ENCODE data around the gene IFNK.

The IFNK gene

GRCh38 chr9:27511771-27512170 is 12.3 kb upstream of the IFNK start:
- no peak for DNase-seq (ENCODE audit: low read depth in 2 of 2)

- no peak for DNase-seq (ENCODE audit: low read depth in 2 of 2)
Observed at GRCh38 chr9:27514551-27514950, 9.5 kb upstream of the IFNK start.

GRCh38 chr9:27518006-27518405 is 6.1 kb upstream of the IFNK start:
- DNase-seq (ENCODE audit: low read depth in 2 of 2): no peak

- no peak for DNase-seq (ENCODE audit: low read depth in 2 of 2)
Observed at GRCh38 chr9:27518809-27519208, 5.3 kb upstream of the IFNK start.

- no peak for DNase-seq (ENCODE audit: low read depth in 2 of 2)
Observed at GRCh38 chr9:27519466-27520465, 4.3 kb upstream of the IFNK start.

- no peak for DNase-seq (ENCODE audit: low read depth in 2 of 2)
Observed at GRCh38 chr9:27520986-27521385, 3.1 kb upstream of the IFNK start.

GRCh38 chr9:27523141-27523540 is 949 bp upstream of the IFNK start:
- DNase-seq (ENCODE audit: low read depth in 2 of 2): no peak

GRCh38 chr9:27527702-27528075 is 3.6 kb downstream of the IFNK start:
- DNase-seq (ENCODE audit: low read depth in 2 of 2): no peak

GRCh38 chr9:27528076-27528885 is 4.2 kb downstream of the IFNK start:
- DNase-seq (ENCODE audit: low read depth in 2 of 2): peak in 1 of 2 experiments; percentile 11

- no peak for DNase-seq (ENCODE audit: low read depth in 2 of 2)
Observed at GRCh38 chr9:27528886-27529315, 4.8 kb downstream of the IFNK start.

GRCh38 chr9:27529316-27530278 is 5.5 kb downstream of the IFNK start, which contains the start of gene MOB3B:
MOB3B (minus strand) TSS chr9:27529814; CDS start chr9:27455550, 74,264 bp downstream.
- peak; percentile 37 to 43 for DNase-seq (ENCODE audit: low read depth in 2 of 2)

- DNase-seq (ENCODE audit: low read depth in 2 of 2): no peak
Observed at GRCh38 chr9:27530915-27531755, 7.0 kb downstream of the IFNK start.

GRCh38 chr9:27532046-27532445 is 8.0 kb downstream of the IFNK start:
- DNase-seq (ENCODE audit: low read depth in 2 of 2): no peak

GRCh38 chr9:27533311-27533710 is 9.2 kb downstream of the IFNK start:
- no peak for DNase-seq (ENCODE audit: low read depth in 2 of 2)

GRCh38 chr9:27534131-27534530 is 10.0 kb downstream of the IFNK start:
- no peak for DNase-seq (ENCODE audit: low read depth in 2 of 2)

- DNase-seq (ENCODE audit: low read depth in 2 of 2): no peak
Observed at GRCh38 chr9:27534658-27535209, 10.6 kb downstream of the IFNK start.

- no peak for DNase-seq (ENCODE audit: low read depth in 2 of 2)
Observed at GRCh38 chr9:27535701-27536118, 11.6 kb downstream of the IFNK start.

GRCh38 chr9:27536168-27536567 is 12.1 kb downstream of the IFNK start:
- DNase-seq (ENCODE audit: low read depth in 2 of 2): no peak

- DNase-seq (ENCODE audit: low read depth in 2 of 2): no peak
Observed at GRCh38 chr9:27537027-27537435, 12.9 kb downstream of the IFNK start.

GRCh38 chr9:27537756-27538155 is 13.7 kb downstream of the IFNK start:
- DNase-seq (ENCODE audit: low read depth in 2 of 2): no peak

Data from fibroblast of skin of left quadriceps (primary cell).